Activated T-helper 17 cell treated with anti-CD3 and anti-CD28 coated beads, Interleukin-2, amount 50 U/mL, for 72 hours (primary cell): ENCODE results near the gene MBD3L4. TPM values are rescaled to one million over a fixed set of nuclear protein-coding genes. Genes with fewer than 3 reads are reported as not detected.
"Not testable (repeated sequence)": the region's sequence is repeated elsewhere in the genome, so short reads cannot be mapped to it uniquely, and the experiment has no call there.

Experiments used
- ATAC-seq: fragments of 150-1000 bp; cut with Tn5 transposase; replicated peaks from 2 replicates; pipeline ENCODE4 v1.10.0; 2021; ENCODE audit warnings: mild to moderate bottlenecking, moderate library complexity
- H3K27ac Mint-ChIP-seq: one replicate; pipeline ENCODE4 v1.8.0; 2022; ENCODE audit warnings: mixed read lengths
- H3K27me3 Mint-ChIP-seq: one replicate; pipeline ENCODE4 v1.8.0; 2022; ENCODE audit warnings: mixed read lengths
- H3K36me3 Mint-ChIP-seq: one replicate; pipeline ENCODE4 v1.8.0; 2022; ENCODE audit warnings: low read depth, mild to moderate bottlenecking, mixed read lengths
- H3K4me1 Mint-ChIP-seq: one replicate; pipeline ENCODE4 v1.8.0; 2022; ENCODE audit warnings: mixed read lengths
- H3K4me3 Mint-ChIP-seq: one replicate; pipeline ENCODE4 v1.8.0; 2022; ENCODE audit warnings: mild to moderate bottlenecking, mixed read lengths
- H3K9me3 Mint-ChIP-seq: one replicate; pipeline ENCODE4 v1.8.0; 2022; ENCODE audit warnings: mixed read lengths
- total RNA-seq, 2 donors: library from RNA; stranded (reverse); gene quantifications; one replicate each; pipeline ENCODE4 v1.2.3, GENCODE V29; 2022

The MBD3L4 gene
- total RNA-seq, 2 donors from 2014 or later, result not detected

GRCh38 chr19:7059977-7060376 is 20.0 kb upstream of the MBD3L4 start:
- H3K4me1 Mint-ChIP-seq, H3K9me3 Mint-ChIP-seq, H3K4me3 Mint-ChIP-seq, H3K36me3 Mint-ChIP-seq, H3K27me3 Mint-ChIP-seq, H3K27ac Mint-ChIP-seq: not testable (repeated sequence)
- ATAC-seq, result peak; percentile 55

GRCh38 chr19:7058576-7058975 is 18.6 kb upstream of the MBD3L4 start, which contains the start of gene MBD3L3:
MBD3L3 (minus strand) TSS chr19:7058676; CDS start chr19:7058605, 71 bp downstream.
- not testable (repeated sequence) for ATAC-seq, H3K27ac Mint-ChIP-seq, H3K4me3 Mint-ChIP-seq, H3K9me3 Mint-ChIP-seq, H3K36me3 Mint-ChIP-seq, H3K4me1 Mint-ChIP-seq, H3K27me3 Mint-ChIP-seq

- H3K4me3 Mint-ChIP-seq, H3K4me1 Mint-ChIP-seq, H3K36me3 Mint-ChIP-seq, ATAC-seq, H3K27ac Mint-ChIP-seq, H3K27me3 Mint-ChIP-seq, H3K9me3 Mint-ChIP-seq: not testable (repeated sequence)
Measured at GRCh38 chr19:7056371-7056770, 16.4 kb upstream of the MBD3L4 start.

GRCh38 chr19:7055679-7056078 is 15.7 kb upstream of the MBD3L4 start:
- H3K27me3 Mint-ChIP-seq, H3K4me1 Mint-ChIP-seq, H3K27ac Mint-ChIP-seq, H3K9me3 Mint-ChIP-seq, ATAC-seq, H3K4me3 Mint-ChIP-seq, H3K36me3 Mint-ChIP-seq: not testable (repeated sequence)

- not testable (repeated sequence) for H3K4me3 Mint-ChIP-seq, ATAC-seq, H3K9me3 Mint-ChIP-seq, H3K27ac Mint-ChIP-seq, H3K4me1 Mint-ChIP-seq, H3K36me3 Mint-ChIP-seq, H3K27me3 Mint-ChIP-seq
Measured at GRCh38 chr19:7054635-7055368, 14.8 kb upstream of the MBD3L4 start.

- not testable (repeated sequence) for H3K27me3 Mint-ChIP-seq, H3K27ac Mint-ChIP-seq, H3K4me3 Mint-ChIP-seq, H3K4me1 Mint-ChIP-seq, ATAC-seq, H3K9me3 Mint-ChIP-seq, H3K36me3 Mint-ChIP-seq
Measured at GRCh38 chr19:7052896-7053295, 12.9 kb upstream of the MBD3L4 start.

GRCh38 chr19:7051421-7051820 is 11.4 kb upstream of the MBD3L4 start:
- not testable (repeated sequence) for H3K36me3 Mint-ChIP-seq, H3K27ac Mint-ChIP-seq, ATAC-seq, H3K4me1 Mint-ChIP-seq, H3K27me3 Mint-ChIP-seq, H3K9me3 Mint-ChIP-seq, H3K4me3 Mint-ChIP-seq

GRCh38 chr19:7049021-7049420 is 9.0 kb upstream of the MBD3L4 start, which contains the start of gene MBD3L2:
MBD3L2 (plus strand) TSS chr19:7049321; CDS start chr19:7049374, 53 bp downstream.
- H3K9me3 Mint-ChIP-seq, ATAC-seq, H3K27me3 Mint-ChIP-seq, H3K27ac Mint-ChIP-seq, H3K4me3 Mint-ChIP-seq, H3K4me1 Mint-ChIP-seq, H3K36me3 Mint-ChIP-seq: not testable (repeated sequence)

- not testable (repeated sequence) for H3K4me1 Mint-ChIP-seq, H3K27me3 Mint-ChIP-seq, H3K9me3 Mint-ChIP-seq, H3K27ac Mint-ChIP-seq, H3K36me3 Mint-ChIP-seq, H3K4me3 Mint-ChIP-seq
- peak; percentile 40 for ATAC-seq
Measured at GRCh38 chr19:7041563-7041962, 1.6 kb upstream of the MBD3L4 start.

- H3K4me1 Mint-ChIP-seq, H3K9me3 Mint-ChIP-seq: not testable (repeated sequence)
Measured at GRCh38 chr19:7030278-7030677, 9.7 kb downstream of the MBD3L4 start, which contains the start of gene MBD3L5. MBD3L5 (plus strand) TSS chr19:7030578; CDS start chr19:7030612, 34 bp downstream.

GRCh38 chr19:7028790-7029189 is 11.2 kb downstream of the MBD3L4 start:
- H3K27ac Mint-ChIP-seq, ATAC-seq, H3K36me3 Mint-ChIP-seq, H3K27me3 Mint-ChIP-seq, H3K9me3 Mint-ChIP-seq, H3K4me1 Mint-ChIP-seq, H3K4me3 Mint-ChIP-seq: not testable (repeated sequence)

More at GRCh38 chr19:7030278-7030677, 9.7 kb downstream of the MBD3L4 start, which contains the start of gene MBD3L5:
- not testable (repeated sequence) for H3K4me3 Mint-ChIP-seq, H3K27ac Mint-ChIP-seq, H3K36me3 Mint-ChIP-seq, H3K27me3 Mint-ChIP-seq, ATAC-seq

- not testable (repeated sequence) for H3K9me3 Mint-ChIP-seq, ATAC-seq, H3K27me3 Mint-ChIP-seq, H3K4me1 Mint-ChIP-seq, H3K36me3 Mint-ChIP-seq, H3K4me3 Mint-ChIP-seq, H3K27ac Mint-ChIP-seq
Measured at GRCh38 chr19:7021331-7021730, 18.6 kb downstream of the MBD3L4 start, which contains the start of gene MBD3L2B. MBD3L2B (minus strand) TSS chr19:7021431; CDS start chr19:7021397, 34 bp downstream.

- peaks cover 3% of the 10 kb centered on the region for H3K4me1 Mint-ChIP-seq
- no peak for ATAC-seq
- H3K27me3 Mint-ChIP-seq, result no peaks in the 10 kb centered on the region
- no peak overlapping the region for H3K27ac Mint-ChIP-seq
- no peak overlapping the region for H3K4me3 Mint-ChIP-seq
- H3K9me3 Mint-ChIP-seq, result no peaks in the 10 kb centered on the region
- no peaks in the 10 kb centered on the region for H3K36me3 Mint-ChIP-seq
Measured at GRCh38 chr19:7018828-7019227, 21.2 kb downstream of the MBD3L4 start.

GRCh38 chr19:7013678-7014077 is 26.3 kb downstream of the MBD3L4 start:
- Mint-ChIP-seq H3K4me1 (peaks cover 26% of the 10 kb centered on the region), H3K9me3 (no peaks in the 10 kb centered on the region), H3K4me3 (no peak overlapping the region), H3K27me3 (no peaks in the 10 kb centered on the region), H3K27ac (peak overlapping the region; percentile 24), H3K36me3 (no peaks in the 10 kb centered on the region)
- ATAC-seq, result peak; percentile 64

GRCh38 chr19:7010722-7011593 is 29.0 kb downstream of the MBD3L4 start:
- H3K4me3 Mint-ChIP-seq, result peak overlapping the region; percentile 49
- H3K9me3 Mint-ChIP-seq, result no peaks in the 10 kb centered on the region
- H3K4me1 Mint-ChIP-seq, result peaks cover 32% of the 10 kb centered on the region
- H3K36me3 Mint-ChIP-seq, result no peaks in the 10 kb centered on the region
- no peaks in the 10 kb centered on the region for H3K27me3 Mint-ChIP-seq
- H3K27ac Mint-ChIP-seq, result peak overlapping the region; percentile 83
- ATAC-seq, result peak; percentile 88
